ENCODE results near the gene NKAPD1. TPM values are rescaled to one million over a fixed set of nuclear protein-coding genes. Genes with fewer than 3 reads are reported as not detected.

NKAPD1 gene
- total RNA-seq, 1 experiment from 2014 or later, result 11.7 TPM

- Histone ChIP-seq H3K9me2 (replicated peaks; ENCODE audit: insufficient read depth, low read length) (no peaks in the 10 kb centered on the region), H2AFZ (ENCODE audit: low read length) (no peak overlapping the region), H3K27ac (ENCODE audit: low read length) (no peak overlapping the region), H4K20me1 (ENCODE audit: insufficient read depth, low read depth, low read length) (no peaks in the 10 kb centered on the region), H3K9ac (ENCODE audit: low read length) (no peak overlapping the region), H3K4me3 (ENCODE audit: low read length) (no peak overlapping the region), H3K36me3 (ENCODE audit: insufficient read depth, low read length) (no peaks in the 10 kb centered on the region), H3K79me2 (ENCODE audit: low read length) (no peaks in the 10 kb centered on the region), H3K9me3 (ENCODE audit: low read length) (no peaks in the 10 kb centered on the region), H3K27me3 (ENCODE audit: low read length) (no peaks in the 10 kb centered on the region), H3K4me2 (ENCODE audit: low read depth, low read length, poor library complexity, severe bottlenecking) (no peak overlapping the region), H3K4me1 (ENCODE audit: low read length) (no peaks in the 10 kb centered on the region)
- DNase-seq, result no peak
Observed at GRCh38 chr11:112118176-112118575, 44.1 kb downstream of the NKAPD1 start.

GRCh38 chr11:112121981-112122615 lies 48.0 kb downstream of the NKAPD1 start:
- H3K4me1 ChIP-seq (ENCODE audit: low read length), result no peaks in the 10 kb centered on the region
- no peak overlapping the region for H3K27ac ChIP-seq (ENCODE audit: low read length)
- H3K36me3 ChIP-seq (ENCODE audit: insufficient read depth, low read length), result no peaks in the 10 kb centered on the region
- H3K4me3 ChIP-seq (ENCODE audit: low read length), result no peak overlapping the region
- no peaks in the 10 kb centered on the region for H4K20me1 ChIP-seq (ENCODE audit: insufficient read depth, low read depth, low read length)
- H2AFZ ChIP-seq (ENCODE audit: low read length), result no peak overlapping the region
- H3K79me2 ChIP-seq (ENCODE audit: low read length), result no peaks in the 10 kb centered on the region
- no peak overlapping the region for H3K4me2 ChIP-seq (ENCODE audit: low read depth, low read length, poor library complexity, severe bottlenecking)
- H3K9me3 ChIP-seq (ENCODE audit: low read length), result no peaks in the 10 kb centered on the region
- no peaks in the 10 kb centered on the region for H3K9me2 ChIP-seq (replicated peaks; ENCODE audit: insufficient read depth, low read length)
- H3K9ac ChIP-seq (ENCODE audit: low read length), result no peak overlapping the region
- DNase-seq, result no peak
- no peaks in the 10 kb centered on the region for H3K27me3 ChIP-seq (ENCODE audit: low read length)

- Histone ChIP-seq H2AFZ (ENCODE audit: low read length) (no peak overlapping the region), H3K27me3 (ENCODE audit: low read length) (no peaks in the 10 kb centered on the region), H3K9me3 (ENCODE audit: low read length) (no peaks in the 10 kb centered on the region), H3K9me2 (replicated peaks; ENCODE audit: insufficient read depth, low read length) (no peaks in the 10 kb centered on the region), H3K79me2 (ENCODE audit: low read length) (no peaks in the 10 kb centered on the region), H3K9ac (ENCODE audit: low read length) (no peak overlapping the region), H4K20me1 (ENCODE audit: insufficient read depth, low read depth, low read length) (no peaks in the 10 kb centered on the region), H3K36me3 (ENCODE audit: insufficient read depth, low read length) (no peaks in the 10 kb centered on the region), H3K4me2 (ENCODE audit: low read depth, low read length, poor library complexity, severe bottlenecking) (no peak overlapping the region), H3K4me1 (ENCODE audit: low read length) (no peaks in the 10 kb centered on the region), H3K27ac (ENCODE audit: low read length) (no peak overlapping the region), H3K4me3 (ENCODE audit: low read length) (no peak overlapping the region)
- DNase-seq, result no peak
Observed at GRCh38 chr11:112123129-112123528, 49.0 kb downstream of the NKAPD1 start.

- Histone ChIP-seq H3K27ac (ENCODE audit: low read length) (no peak overlapping the region), H3K4me2 (ENCODE audit: low read depth, low read length, poor library complexity, severe bottlenecking) (no peak overlapping the region), H3K36me3 (ENCODE audit: insufficient read depth, low read length) (no peaks in the 10 kb centered on the region), H2AFZ (ENCODE audit: low read length) (no peak overlapping the region), H3K4me3 (ENCODE audit: low read length) (no peak overlapping the region), H3K9me3 (ENCODE audit: low read length) (no peaks in the 10 kb centered on the region), H4K20me1 (ENCODE audit: insufficient read depth, low read depth, low read length) (no peaks in the 10 kb centered on the region), H3K9ac (ENCODE audit: low read length) (no peak overlapping the region), H3K79me2 (ENCODE audit: low read length) (no peaks in the 10 kb centered on the region), H3K27me3 (ENCODE audit: low read length) (no peaks in the 10 kb centered on the region), H3K9me2 (replicated peaks; ENCODE audit: insufficient read depth, low read length) (no peaks in the 10 kb centered on the region), H3K4me1 (ENCODE audit: low read length) (no peaks in the 10 kb centered on the region)
- no peak for DNase-seq
Observed at GRCh38 chr11:112127056-112127455, 53.0 kb downstream of the NKAPD1 start.

GRCh38 chr11:112128483-112129121 lies 54.5 kb downstream of the NKAPD1 start:
- Histone ChIP-seq H3K4me2 (ENCODE audit: low read depth, low read length, poor library complexity, severe bottlenecking) (no peak overlapping the region), H3K4me1 (ENCODE audit: low read length) (no peaks in the 10 kb centered on the region)
- DNase-seq, result no peak

GRCh38 chr11:112129656-112130055 lies 55.6 kb downstream of the NKAPD1 start:
- Histone ChIP-seq H3K4me3 (ENCODE audit: low read length) (no peak overlapping the region), H3K9me3 (ENCODE audit: low read length) (no peaks in the 10 kb centered on the region), H3K36me3 (ENCODE audit: insufficient read depth, low read length) (no peaks in the 10 kb centered on the region), H2AFZ (ENCODE audit: low read length) (no peak overlapping the region), H3K27ac (ENCODE audit: low read length) (no peak overlapping the region), H4K20me1 (ENCODE audit: insufficient read depth, low read depth, low read length) (no peaks in the 10 kb centered on the region), H3K9ac (ENCODE audit: low read length) (no peak overlapping the region), H3K4me2 (ENCODE audit: low read depth, low read length, poor library complexity, severe bottlenecking) (no peak overlapping the region), H3K4me1 (ENCODE audit: low read length) (no peaks in the 10 kb centered on the region), H3K9me2 (replicated peaks; ENCODE audit: insufficient read depth, low read length) (no peaks in the 10 kb centered on the region), H3K27me3 (ENCODE audit: low read length) (no peaks in the 10 kb centered on the region), H3K79me2 (ENCODE audit: low read length) (no peaks in the 10 kb centered on the region)
- DNase-seq, result no peak

More at GRCh38 chr11:112128483-112129121, 54.5 kb downstream of the NKAPD1 start:
- Histone ChIP-seq H2AFZ (ENCODE audit: low read length) (no peak overlapping the region), H3K36me3 (ENCODE audit: insufficient read depth, low read length) (no peaks in the 10 kb centered on the region), H3K27me3 (ENCODE audit: low read length) (no peaks in the 10 kb centered on the region), H3K9ac (ENCODE audit: low read length) (no peak overlapping the region), H4K20me1 (ENCODE audit: insufficient read depth, low read depth, low read length) (no peaks in the 10 kb centered on the region), H3K9me3 (ENCODE audit: low read length) (no peaks in the 10 kb centered on the region), H3K4me3 (ENCODE audit: low read length) (no peak overlapping the region), H3K9me2 (replicated peaks; ENCODE audit: insufficient read depth, low read length) (no peaks in the 10 kb centered on the region), H3K27ac (ENCODE audit: low read length) (no peak overlapping the region), H3K79me2 (ENCODE audit: low read length) (no peaks in the 10 kb centered on the region)

GRCh38 chr11:112132737-112133136 lies 58.6 kb downstream of the NKAPD1 start:
- Histone ChIP-seq H3K4me2 (ENCODE audit: low read depth, low read length, poor library complexity, severe bottlenecking) (no peak overlapping the region), H3K4me3 (ENCODE audit: low read length) (no peak overlapping the region), H4K20me1 (ENCODE audit: insufficient read depth, low read depth, low read length) (no peaks in the 10 kb centered on the region), H3K27me3 (ENCODE audit: low read length) (no peaks in the 10 kb centered on the region), H3K79me2 (ENCODE audit: low read length) (no peaks in the 10 kb centered on the region), H3K4me1 (ENCODE audit: low read length) (no peaks in the 10 kb centered on the region), H3K9me2 (replicated peaks; ENCODE audit: insufficient read depth, low read length) (no peaks in the 10 kb centered on the region), H3K36me3 (ENCODE audit: insufficient read depth, low read length) (no peaks in the 10 kb centered on the region), H3K9me3 (ENCODE audit: low read length) (no peaks in the 10 kb centered on the region), H2AFZ (ENCODE audit: low read length) (no peak overlapping the region), H3K9ac (ENCODE audit: low read length) (no peak overlapping the region), H3K27ac (ENCODE audit: low read length) (no peak overlapping the region)
- DNase-seq, result no peak

- no peak overlapping the region for H3K4me3 ChIP-seq (ENCODE audit: low read length)
- no peaks in the 10 kb centered on the region for H4K20me1 ChIP-seq (ENCODE audit: insufficient read depth, low read depth, low read length)
- no peaks in the 10 kb centered on the region for H3K36me3 ChIP-seq (ENCODE audit: insufficient read depth, low read length)
- DNase-seq, result no peak
- H3K27ac ChIP-seq (ENCODE audit: low read length), result no peak overlapping the region
- H3K79me2 ChIP-seq (ENCODE audit: low read length), result no peaks in the 10 kb centered on the region
- no peaks in the 10 kb centered on the region for H3K9me2 ChIP-seq (replicated peaks; ENCODE audit: insufficient read depth, low read length)
- H2AFZ ChIP-seq (ENCODE audit: low read length), result no peak overlapping the region
- H3K9me3 ChIP-seq (ENCODE audit: low read length), result no peaks in the 10 kb centered on the region
- no peaks in the 10 kb centered on the region for H3K4me1 ChIP-seq (ENCODE audit: low read length)
- no peaks in the 10 kb centered on the region for H3K27me3 ChIP-seq (ENCODE audit: low read length)
- no peak overlapping the region for H3K9ac ChIP-seq (ENCODE audit: low read length)
- H3K4me2 ChIP-seq (ENCODE audit: low read depth, low read length, poor library complexity, severe bottlenecking), result no peak overlapping the region
Observed at GRCh38 chr11:112134473-112134872, 60.4 kb downstream of the NKAPD1 start.

All from Karpas-422 (cell line).